GM21360 (cell line): ENCODE data around the gene HEXB.

Source experiments
- ATAC-seq: cut with Tn5 transposase; IDR thresholded peaks from one replicate; pipeline ENCODE4 v1.9.1; 2021; ENCODE audit warnings: mild to moderate bottlenecking, moderate library complexity; ENCODE audit not compliant: unreplicated experiment

The HEXB gene

DNA sequence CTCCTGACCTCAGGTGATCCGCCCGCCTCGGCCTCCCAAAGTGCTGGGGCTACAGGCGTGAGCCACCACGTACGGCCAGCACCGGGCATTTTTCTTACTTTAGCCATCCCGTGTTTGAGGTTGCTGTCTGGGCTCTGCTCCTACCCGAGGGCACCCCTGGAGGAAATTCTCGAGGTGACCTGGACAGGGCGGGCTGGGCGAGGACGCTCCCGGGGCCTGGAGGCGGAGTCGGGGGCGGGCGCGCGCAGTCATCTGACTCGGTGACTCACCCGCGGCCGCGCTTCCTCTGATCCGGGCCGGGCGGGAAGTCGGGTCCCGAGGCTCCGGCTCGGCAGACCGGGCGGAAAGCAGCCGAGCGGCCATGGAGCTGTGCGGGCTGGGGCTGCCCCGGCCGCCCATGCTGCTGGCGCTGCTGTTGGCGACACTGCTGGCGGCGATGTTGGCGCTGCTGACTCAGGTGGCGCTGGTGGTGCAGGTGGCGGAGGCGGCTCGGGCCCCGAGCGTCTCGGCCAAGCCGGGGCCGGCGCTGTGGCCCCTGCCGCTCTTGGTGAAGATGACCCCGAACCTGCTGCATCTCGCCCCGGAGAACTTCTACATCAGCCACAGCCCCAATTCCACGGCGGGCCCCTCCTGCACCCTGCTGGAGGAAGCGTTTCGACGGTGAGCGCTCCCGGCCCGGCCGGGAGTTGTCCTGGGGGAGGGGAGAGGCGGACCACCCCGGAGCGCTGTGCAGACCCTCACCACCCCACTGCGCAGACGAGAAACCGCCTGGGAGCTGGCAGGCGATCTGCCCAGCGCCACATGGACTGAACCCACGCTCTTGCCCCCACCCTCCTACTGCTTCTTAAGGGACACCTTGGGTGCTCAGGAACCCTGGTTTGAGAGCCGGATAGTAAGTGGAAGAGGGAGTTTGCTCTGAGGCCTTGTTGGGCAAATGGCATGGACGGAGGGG is at the start of gene HEXB:
Gene HEXB (plus strand): TSS at position 334 of the 952 bp plus-strand sequence. CDS start 28 bp downstream, at position 362.
- peak; percentile 72 for ATAC-seq

DNA sequence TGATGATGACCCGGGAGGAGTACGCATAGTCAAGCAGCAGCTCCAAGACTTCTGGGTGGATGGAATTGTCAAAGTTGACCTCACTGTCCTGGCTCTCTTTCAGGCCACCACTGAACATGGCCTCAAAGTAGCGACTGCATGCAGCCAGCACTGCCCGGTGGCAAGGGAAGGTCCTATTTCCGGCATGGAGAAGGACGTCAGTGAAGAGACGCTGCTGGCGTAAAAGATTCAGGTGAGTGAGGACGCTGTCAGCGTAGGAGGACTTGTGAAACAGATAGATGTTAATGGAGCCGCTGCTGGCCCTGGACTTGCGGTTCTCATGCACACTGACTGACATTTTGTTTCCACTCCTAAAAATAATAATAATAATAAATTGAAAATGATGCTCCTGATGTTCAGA is 48.9 kb upstream of the HEXB start:
- no peak for ATAC-seq

DNA sequence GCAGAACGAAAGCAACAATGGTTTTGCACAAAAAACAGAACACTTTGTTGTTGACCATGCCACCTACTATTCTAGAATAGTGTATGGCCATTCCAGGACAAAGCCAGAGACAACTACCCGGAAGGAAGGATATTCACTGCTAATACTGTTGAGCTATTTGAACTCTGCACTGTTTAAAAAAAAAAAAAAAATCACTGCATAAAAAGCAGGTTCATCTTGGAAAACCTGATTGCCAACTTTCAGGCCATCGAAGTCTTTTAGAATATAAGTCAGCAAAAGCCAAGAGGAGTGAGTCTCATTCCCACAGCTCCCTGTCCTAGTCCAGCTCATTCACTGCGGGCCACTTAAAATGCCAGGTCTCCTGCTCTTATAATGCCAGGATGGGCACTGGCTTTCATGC is 48.5 kb upstream of the HEXB start:
- no peak for ATAC-seq

DNA sequence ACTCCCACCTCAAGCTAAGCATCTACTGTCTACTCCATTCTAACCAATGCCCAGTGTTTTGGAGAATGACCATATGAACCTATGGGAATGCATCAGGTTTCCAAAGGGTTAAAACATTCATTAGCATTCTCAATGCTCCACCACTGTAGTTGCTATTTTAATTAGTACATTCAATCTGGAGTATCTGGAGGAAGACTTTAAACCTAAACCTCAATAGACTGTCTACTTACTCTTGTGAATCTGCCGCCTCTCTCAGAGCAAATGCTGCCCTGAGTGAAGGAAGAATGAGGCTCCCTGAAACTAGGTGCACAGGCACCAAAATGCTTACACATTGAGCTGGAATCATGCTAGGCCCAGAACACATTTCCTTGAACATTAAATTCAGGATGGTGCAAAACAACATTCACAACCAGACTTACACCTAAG is 46.5 kb upstream of the HEXB start:
- no peak for ATAC-seq

DNA sequence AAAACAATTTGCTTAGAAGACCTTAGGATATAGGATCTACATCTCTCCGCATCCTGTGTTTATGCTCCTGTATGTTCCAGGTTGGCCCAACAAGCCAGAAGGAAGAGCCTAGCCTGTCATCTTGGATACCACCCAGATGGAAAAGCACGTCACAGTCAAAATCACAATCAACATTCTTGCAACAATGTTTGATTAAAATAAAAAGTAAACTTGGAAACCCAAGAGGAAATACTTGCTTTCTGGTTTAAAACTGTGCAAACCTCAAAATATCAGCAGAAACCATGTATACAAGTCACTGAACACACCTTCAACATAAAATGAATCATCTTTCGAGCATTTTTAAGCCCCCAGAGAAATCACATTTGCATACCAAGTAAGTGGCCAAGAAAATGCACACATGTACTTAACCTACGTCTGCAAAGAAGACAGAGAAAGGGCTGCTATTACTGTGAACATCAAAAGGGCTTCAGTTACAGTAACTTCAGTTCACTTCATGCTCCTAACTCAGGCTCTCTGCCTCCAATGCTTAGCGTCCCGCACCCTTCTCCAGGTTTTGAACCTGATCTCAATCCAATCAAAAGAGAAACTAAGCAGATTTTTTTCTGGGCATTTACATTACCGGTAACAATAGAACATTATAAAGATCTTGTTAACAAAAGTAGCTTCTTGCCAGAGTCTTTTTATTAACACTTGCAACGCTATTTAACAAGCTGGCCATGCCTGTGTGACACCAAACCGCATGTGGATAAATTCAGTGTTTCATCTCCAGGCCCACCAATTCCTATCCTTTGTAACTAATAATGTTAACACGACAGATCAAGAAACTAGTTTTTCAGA is 45.8 kb upstream of the HEXB start:
- ATAC-seq: peak; percentile 45

DNA sequence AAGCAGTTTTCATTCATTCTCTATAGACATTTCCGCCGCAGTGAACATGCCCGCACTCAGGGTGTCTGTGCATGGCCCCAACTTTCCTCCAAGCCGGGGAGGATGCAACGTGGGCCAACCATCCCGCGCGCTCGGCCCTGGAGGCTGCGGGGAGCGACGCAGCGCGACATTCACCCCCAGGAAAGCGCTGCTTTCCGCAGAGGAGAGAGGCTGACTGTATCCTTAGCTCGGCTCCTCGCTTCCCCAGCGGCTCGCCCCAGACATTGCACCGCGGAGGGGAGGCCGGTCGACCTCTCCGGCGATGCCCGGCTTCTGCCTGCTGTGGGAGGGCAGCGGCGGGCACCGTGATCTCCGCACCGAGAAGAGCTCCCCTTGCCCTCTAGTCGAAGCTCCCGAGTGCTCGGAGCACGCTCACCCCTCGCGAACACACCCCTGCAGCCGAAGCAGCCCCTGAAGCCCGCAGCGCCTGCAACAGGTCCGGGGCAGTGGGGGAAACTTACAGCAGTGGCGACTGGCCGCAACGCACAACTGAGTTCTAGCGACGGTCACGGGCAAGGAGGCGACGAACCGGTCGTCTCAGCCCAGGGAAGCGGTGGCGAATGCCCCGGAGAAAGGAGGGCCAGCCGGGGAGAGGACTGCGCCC is 45.1 kb upstream of the HEXB start:
- peak; percentile 13 for ATAC-seq

DNA sequence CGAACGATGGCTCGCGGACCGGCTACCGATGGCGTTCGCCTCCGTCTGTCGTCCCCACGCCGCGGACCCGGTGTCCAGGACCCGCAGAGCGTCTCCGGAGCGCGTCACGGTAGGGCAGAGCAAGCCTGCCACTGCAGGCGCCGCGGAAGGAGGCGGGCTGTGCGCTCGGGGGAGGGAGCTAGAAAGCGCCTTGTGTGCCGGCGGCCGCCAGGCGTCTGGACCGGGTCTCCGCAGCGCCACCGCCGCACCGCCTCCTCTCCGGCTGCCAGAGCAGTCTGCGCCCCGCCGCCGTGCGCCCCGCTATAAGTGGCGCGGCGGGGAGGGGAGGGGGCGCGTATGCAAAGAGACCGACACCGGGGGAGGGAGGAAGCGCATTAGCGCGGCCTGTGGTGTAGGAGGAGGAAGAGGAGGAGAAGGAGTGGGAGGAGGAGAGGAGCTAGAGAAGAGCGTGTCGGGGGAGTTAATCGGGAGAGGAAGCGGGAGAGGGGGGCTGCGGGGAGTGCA is 44.5 kb upstream of the HEXB start, which contains the start of gene ENC1:
Gene ENC1 (minus strand): TSS at position 279 of the 504 bp plus-strand sequence. CDS start 4,243 bp downstream, outside the sequence.
- peak; percentile 62 for ATAC-seq

DNA sequence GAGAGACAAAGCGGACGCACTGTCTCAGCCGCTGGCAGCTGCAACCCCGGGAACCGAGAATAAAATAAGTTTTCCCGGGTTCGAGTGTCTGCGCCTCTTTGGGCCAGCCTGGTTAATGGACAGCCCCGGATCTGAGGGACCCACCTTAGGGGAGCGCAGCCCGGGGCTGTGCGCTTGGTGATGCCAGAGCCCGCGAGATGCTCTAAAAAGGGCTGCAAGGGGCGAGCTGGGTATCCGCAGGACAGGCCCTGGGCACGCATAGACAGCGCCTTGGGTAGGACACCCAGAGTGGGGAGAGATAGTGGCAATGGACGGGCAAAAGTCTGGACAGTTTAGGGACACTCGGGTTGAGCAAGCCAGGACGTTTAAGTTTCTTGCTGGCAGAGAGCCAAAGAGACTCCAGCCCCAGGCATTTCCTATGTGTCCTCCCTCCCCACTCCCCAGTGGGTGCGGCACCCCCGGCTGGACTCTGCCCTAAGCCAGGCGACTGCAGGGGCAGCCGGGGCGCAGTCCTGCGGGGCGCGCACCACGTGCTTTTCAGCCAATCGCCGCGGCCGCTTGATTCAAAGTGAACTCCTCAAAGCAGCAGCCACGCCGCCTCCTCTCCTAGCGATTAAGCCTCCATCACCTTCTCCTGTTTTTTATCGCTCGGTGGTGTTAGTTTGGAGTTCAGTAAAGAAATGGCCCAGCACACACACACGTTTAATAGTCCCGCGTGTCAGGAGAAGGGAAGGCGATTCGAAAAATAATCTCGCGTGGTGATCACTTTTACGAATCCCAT is 43.9 kb upstream of the HEXB start:
- peak; percentile 19 for ATAC-seq

DNA sequence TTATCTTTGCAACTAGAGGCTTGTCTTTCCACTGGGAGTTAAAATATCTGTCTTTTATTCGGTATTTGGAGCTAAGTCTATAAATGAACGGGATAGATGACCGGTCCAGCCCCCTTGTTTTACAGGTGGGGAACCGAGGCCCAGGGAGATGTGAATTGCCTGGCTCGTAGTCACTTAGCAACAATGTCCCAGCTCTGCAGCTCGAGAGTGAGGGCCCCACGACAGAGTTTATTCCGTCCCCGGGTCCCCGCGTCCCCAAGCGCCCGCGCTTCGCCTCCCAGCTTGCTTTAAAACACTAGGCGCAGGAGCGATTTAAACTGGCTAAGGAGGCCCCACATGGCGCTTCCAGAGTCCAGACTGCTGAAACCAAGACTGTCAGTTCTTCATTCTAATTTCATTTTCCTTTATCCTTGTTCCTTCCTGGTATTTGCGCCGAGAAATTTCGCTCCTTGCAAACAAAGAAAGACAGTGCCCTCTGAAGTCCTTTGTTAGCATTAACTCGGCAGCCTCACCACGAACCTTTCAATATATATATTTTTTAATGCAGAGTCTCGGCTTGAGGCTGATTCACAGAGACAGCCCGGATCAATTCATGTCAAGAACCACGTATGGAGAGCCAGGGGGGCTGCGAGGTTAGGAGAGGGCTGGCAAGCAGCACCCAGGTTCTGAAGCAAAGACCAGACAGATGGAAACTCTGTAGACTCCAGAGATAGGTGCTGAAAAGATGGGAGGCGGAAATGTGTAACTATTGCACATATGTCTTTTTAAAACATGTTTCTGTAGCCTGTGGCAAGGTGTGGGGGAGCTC is 43.1 kb upstream of the HEXB start:
- no peak for ATAC-seq

DNA sequence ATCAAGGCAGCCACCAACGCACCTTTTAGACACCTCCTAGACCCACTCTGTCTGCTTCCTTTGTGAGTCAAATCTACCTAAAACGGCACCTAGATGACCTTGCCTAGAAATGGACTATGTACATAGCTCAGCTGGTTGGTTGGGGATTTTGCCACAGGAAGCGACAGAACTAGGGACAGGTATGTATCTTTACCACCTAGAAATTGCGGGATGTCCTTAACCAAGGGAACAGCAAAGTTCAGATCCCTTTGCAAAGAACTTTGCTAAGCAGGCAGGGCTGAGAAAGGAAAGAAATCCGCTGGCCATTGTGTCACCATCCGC is 42.5 kb upstream of the HEXB start:
- ATAC-seq: no peak

DNA sequence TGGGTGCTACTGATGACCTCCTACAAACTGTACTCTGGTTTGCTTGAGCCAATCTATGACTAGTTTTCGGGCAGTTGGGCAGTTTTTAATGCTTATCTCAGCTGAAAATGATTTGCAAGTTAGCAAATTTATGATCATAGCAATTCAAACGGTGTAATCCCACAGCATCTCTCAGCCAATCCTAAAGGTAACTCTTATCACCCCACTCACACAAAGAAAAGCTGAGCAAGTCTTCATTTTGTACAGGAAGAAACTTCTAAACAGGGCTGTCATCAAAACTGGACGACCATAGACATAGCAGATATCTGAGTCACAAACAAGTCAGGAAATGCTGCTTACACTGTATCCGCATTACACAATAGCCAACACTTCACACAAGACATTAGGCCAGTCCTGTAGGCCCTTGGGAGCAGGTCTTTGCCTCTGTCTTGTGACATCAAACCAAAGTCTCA is 41.9 kb upstream of the HEXB start:
- no peak for ATAC-seq

DNA sequence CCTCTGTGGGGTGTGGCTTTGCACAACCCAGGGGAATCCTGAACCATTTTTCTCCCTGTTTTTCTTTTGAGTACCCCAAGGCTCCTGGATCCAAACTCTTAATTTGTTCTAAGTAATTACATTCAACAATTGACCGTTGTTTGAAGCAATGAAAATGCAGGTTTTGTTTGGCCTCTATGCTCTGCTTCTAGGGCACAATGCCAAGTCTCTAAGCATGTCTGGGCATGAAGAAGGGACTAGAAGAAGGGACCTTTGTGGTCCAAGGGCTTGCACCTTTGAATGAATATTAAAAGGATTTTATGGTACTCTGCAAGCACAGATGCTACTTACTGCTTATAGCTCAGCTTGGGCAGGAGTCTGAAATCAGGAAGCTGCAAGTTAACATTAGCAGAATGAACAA is 37.9 kb upstream of the HEXB start:
- ATAC-seq: no peak

DNA sequence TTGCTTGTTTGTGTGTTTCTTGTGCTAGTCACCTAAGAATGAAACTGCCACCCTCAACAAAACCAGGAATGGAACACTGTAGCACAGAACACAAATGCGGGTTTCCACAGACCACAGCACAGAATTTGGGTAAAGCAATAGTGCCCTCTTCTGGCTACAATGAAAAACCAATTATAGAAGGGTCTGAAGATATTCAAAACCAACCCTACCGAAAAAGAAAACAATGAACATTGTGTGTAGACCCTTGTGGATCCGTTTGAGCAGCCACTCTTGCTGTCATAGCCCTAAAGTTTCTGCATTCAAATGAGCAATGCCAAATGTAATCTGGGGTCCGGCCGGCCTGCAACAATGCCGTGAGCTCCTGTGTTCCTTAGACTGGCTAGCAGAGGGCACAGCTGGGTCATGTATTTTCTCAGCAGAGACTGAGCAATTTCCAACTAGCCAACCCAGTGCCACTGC is 36.2 kb upstream of the HEXB start:
- no peak for ATAC-seq

DNA sequence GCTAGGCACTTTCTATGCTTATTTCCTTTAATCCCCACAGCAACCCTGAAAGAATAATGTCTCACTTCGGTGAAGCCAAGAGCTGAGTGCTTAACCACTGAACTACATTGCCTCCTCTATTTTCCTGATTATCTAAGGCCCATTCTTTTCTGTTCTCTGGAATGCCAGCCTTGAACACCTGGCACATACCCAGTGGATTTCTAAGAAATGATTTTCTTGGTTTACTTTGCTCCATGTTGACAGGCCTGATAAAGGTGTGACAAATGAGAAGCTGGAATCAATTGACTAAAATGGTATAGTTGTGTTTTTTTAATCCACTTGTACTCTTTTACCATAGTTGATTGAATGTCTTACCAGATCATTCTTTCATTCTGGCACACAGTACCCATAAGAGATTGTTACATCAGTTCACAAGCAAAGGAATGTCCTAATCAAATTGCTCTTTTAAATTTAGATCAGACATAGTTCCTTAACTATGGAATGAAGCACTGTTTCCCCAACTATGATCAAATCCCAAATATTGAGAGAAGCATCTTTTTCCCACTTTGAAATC is 35.5 kb upstream of the HEXB start:
- no peak for ATAC-seq

DNA sequence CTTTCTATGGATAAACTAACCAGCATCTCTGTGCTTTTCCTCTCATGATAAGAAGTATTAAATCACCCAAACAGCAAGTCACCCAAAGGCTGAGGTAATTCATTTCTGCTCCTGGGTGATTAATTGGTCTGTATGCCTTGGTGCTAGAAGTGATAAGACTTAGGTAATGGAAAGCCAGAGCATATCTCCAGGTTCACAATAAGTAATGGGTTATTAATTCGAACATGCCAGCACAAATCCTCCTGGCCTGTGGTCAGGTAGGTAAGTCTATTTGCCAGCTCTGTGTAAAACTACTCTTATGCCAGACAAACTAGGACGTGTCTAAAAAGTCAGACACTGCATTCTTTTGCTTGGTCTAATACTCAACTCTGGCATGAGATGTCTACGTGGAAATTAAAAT is 33.3 kb upstream of the HEXB start:
- no peak for ATAC-seq

DNA sequence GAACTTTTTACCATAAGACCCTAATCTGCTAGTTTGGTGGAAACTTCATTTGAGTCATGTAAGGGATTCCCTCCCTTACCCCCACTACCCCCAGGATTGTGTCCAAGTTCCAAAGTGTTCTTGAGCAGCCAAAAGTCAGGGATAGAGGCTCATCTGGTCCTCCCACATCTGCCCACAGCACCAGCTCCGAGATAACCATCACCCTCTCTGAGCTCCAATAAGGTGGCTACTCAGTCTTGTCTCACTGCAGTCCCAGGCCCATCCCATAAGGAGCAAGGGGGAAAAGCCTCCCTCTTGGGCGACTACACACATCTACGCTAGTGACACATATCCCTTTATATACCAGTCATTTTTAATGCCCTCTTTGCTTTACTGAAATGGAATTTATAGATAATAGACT is 32.5 kb upstream of the HEXB start:
- no peak for ATAC-seq

DNA sequence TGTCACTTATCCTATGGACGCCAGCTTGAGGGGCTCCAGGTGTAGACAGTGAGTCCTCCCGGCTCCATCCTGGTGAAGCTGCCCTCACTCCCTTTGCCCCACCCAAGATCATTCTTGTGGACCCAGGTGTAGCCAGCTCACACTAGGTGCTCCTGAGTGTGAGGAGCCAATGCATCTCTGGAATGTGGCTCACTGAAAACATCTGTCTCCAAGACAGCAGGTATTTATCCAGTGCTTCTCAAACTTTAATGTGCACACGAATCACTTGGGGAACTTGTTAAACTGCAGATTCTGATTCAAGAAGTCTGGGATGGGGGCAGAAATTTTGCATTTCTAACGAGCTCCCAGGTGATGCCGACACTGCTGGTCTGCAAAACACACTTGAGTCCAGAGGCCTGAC is 31.0 kb upstream of the HEXB start:
- no peak for ATAC-seq

DNA sequence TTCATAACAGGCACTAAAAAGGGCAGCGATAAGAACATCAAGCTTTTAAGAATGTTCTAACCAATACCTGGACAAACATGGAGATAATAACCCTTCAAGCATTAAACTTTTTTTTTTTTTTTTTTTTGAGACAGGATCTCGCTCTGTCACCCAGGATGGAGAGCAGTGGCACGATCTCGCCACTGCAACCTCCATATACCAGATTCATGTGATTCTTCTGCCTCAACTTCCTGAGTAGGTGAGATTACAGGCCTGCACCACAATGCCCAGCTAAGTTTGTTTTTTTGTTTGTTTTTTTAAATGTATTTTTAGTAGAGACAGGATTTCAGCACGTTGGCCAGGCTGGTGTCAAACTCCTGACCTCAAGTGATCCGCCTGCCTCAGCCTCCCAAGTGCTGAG is 29.8 kb upstream of the HEXB start:
- ATAC-seq: no peak

DNA sequence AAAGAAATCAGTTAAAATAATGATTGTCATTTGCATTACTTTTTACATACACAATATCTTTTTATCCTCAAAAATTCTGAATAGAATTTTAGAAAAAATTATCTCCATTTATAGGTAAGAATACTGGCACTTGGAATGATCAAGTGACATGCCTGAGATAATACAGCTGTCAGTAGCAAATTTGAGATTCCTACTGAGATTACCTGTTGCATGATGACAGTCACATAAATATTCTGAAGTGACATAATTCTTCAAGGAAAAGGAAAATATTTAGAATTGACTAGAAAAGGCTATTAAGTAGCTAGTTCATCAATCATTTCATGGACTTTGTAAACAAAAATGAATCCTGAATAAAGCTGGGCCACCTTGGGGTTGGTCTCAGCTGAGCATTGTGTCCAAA is 29.3 kb upstream of the HEXB start:
- no peak for ATAC-seq
